Cerebellar nuclear complex (tissue), 1 donor: ENCODE results near the gene HERPUD1.
"Not testable (repeated sequence)": the region's sequence is repeated elsewhere in the genome, so short reads cannot be mapped to it uniquely, and the experiment has no call there.

ENCODE experiments used
- DNase-seq, 2 experiments: peaks; one replicate each; lab custom pipeline; 2025; lab: John Stamatoyannopoulos, UW

The HERPUD1 gene

DNA sequence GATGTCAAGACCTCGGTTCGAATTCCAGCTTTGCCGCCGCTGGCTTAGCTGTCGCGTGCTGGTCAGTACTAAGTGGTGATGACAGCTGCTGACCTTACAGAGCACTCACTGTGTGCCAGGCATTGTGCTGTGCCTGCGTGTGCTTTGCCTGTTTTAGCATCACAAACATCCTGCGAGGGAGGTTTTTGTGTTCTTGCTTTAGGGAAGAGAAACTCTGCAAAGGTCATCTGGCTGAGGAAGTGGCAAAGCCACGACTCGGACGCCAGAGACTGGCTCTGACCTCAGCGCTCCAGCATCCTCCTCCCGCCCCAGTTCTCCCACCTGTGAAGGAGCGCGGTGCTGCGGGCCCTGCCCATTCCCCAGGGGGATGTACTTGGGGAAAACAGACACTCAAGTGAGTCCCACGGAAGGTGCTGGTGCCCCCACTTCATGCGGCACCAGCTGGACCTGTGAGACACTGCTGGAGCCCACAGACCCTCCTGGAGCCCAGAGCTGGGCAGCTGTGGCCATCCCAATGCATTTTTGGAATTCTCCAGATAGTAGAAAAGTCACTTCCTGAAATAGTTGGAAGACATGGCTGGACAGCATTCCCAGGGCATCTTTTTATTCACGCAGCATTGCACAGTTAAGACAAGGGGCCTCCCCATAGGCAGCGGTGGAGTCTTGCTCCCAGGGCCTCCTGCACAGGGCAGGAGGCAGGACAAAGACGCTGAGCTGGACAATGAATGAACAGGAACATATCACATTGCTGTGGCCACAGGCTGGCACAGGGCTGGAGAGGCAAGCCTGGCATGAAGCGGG, 20.0 kb upstream of the HERPUD1 start:
- no peak for DNase-seq

GRCh38 chr16:56912746-56913708, 18.9 kb upstream of the HERPUD1 start:
- DNase-seq = no peak

DNA sequence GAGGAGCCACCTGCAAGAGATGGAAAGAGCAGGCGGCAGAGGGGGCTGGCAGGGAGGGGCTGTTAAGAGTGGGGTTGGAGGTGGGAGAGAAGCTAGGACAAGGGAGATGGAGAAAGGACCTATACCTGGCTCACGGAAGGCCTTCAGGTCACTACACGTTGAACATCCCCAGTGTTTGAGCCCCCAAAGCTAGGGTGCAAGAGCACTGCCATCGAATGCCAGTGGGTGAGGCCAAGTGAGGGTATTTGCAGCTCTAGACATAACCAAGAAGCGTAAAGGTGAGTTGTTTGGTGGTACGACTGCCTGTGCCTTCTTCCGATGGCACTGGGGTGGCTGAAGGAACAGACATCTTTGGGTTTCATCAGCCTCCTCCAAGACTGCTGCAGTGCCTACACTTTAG, 17.0 kb upstream of the HERPUD1 start:
- DNase-seq = no peak

DNA sequence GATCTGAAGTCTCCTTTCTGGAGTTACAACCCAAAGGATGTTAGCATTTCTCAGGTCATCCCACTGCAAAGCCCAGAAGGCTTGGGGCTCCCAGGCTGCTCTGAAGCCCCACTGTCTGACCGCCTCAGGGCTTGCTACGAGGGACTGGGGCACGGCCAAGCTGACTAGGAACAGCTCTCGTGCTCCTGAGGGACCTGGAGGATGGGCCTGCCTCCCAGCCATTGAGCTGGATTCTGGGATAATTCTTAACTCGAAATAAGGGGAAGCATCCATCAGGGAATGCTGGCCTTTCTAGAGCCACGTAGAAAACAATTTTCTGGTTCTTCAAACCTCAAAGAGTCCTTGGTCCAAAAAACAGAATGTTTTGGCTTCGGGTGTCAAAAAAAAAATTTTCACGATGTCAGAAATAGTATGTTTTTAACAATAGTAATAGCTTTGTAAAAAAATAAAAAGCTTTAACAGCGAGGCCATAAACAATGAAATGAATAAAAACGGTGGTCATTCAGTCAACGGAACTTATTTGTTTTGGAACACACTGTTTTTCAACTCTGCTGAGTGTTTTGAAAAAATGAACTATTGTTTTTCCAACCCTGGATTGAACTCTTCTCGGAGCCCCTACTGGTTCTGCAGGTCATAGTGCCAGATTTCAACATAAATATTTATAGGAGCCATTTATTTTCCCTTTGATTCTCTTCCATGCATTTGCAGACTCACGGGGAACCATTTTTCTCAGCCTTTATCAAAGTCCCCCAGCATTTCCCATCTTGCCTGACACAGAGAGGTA, 16.4 kb upstream of the HERPUD1 start:
- DNase-seq = no peak

DNA sequence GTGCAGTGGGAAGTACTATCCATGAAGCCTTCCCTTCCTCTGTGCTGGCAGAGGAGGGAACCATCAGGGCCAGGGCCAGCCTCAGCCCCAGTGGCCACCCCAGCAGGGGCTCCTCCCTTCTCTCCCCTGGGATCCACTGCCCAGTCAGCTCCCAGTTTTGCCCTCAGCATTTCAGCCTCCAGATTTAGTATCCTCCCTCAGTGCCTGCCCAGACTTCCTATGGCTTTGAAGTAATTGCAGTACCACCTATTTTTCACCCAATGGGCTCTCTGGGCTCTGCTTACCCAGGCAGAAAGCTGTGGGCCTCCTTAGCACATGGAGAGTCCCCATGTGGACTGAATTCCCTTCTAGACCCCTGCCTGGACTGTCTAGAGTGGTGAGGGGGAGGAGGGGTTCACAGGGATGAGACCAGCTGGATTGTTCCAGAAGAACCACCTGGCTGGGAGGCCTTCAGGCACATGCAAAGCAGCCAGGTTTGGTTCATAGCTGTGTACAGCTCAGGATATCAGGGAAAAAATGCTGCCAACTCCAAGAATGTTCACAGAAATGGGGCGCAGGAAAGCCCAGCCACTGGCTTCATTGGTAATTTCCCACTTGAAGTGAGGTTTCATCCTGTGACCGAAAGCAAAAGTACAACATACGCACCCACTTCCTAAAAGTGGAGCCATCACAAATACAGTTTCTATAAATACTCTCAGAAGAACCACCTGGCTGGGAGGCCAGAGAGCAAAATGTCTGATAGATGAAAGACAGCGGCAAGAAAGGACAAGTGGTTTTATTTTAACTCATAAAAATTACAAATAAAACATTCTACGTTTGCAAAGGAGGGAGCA, 15.2 kb upstream of the HERPUD1 start:
- DNase-seq = no peak

DNA sequence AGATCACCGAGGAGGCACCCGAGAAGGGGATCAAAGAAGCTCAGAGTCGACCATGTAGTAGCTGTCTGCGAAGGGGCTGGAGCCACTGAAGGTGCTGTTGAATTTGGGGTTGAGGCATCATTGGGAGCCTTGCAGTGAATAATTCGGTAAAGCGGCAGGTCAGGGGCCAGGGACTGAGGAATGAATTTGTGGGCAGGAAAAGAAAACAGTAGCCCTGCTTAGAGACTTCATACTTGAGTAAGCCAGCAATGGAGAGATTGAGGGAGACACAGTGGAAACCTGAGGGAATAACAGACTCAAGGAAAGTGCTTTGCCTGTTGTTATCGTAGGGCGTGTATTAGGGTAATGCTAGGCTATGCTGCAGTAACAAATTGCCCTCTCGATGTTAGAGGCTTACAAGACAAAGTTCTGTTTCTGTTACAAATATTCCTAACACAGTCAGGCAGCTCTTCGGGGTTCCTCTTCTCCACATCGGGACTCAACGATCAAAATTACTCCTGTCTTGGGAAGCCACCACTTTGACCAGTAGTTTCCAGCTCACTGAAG, 13.4 kb upstream of the HERPUD1 start:
- DNase-seq = no peak

DNA sequence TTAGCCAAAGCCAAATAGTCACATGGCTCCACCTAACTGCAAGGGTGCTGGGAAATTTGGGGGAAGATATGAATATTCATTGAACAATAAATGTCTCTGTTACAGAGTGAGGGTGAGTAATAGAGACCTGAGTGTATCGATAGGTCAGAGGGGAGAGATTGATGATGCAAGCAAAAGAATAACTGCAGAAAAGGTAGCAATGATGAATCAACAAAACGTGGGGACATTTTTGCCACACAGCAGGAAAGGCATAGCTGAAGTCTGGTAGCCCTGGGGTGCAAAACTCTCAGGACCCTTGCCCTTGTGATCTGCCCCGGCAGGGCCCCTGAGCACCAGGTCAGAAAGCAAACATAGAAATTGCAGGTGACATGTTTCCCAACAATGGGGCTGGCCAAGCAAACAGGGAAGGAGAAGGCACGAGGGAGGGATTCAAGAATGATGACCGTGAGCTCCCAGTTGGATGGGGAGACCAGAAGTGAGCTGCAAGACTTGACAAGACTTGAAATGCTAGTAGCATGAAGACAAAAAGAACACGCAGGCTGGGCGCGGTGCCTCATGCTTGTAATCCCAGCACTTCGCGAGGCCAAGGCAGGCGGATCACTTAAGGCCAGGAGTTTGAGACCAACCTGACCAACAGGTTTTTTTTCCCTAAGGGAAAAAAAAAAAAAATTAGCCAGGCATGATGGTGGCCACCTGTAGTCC, 12.7 kb upstream of the HERPUD1 start:
- no peak for DNase-seq

DNA sequence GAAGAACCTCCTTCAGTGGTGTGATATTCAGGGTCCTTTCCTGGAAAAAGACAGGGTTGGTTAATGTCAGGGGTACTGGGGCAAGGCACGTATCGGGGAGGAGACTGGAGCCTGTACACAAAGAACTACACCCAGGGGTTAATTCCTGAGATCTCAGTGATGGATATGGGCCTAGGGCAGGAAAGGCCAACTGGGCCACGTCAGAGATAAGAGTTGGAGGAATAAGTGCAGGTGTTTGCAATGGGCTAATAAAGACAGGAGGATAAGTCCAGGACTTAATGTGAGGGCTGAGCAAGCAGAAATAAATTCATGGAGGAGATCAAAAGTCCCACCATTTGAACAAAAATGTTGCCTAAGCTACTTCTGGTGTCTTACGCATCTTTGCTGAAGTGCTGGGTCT, 10.4 kb upstream of the HERPUD1 start:
- no peak for DNase-seq

DNA sequence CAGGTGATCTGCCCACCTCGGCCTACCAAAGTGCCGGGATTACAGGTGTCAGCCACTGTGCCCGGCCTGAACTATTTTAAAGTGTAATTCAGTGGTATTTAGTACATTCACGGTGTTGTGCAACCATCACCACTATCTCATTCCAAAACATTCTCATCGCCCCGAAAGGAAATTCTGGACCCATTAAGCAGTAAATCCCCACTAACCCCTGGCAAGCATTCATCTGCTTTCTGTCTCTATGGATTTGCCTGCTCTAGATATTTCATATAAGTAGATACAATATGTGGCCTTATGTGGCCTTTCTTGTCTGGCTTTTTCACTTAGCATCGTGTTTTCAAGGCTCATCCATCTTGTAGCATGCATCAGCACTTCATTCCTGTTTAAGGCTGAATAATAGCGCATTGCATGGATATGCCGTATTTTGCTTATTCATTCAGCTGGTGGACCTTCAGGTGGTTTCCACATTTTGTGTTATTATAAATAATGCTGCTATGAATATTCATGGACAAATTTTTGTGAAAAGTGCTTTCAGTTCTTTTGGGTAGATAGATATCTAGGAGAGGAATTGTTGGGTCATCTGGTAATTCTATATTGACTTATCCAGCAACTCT, 8.4 kb upstream of the HERPUD1 start:
- DNase-seq = no peak

- no peak for DNase-seq
Measured at GRCh38 chr16:56927471-56927870, 4.5 kb upstream of the HERPUD1 start.

DNA sequence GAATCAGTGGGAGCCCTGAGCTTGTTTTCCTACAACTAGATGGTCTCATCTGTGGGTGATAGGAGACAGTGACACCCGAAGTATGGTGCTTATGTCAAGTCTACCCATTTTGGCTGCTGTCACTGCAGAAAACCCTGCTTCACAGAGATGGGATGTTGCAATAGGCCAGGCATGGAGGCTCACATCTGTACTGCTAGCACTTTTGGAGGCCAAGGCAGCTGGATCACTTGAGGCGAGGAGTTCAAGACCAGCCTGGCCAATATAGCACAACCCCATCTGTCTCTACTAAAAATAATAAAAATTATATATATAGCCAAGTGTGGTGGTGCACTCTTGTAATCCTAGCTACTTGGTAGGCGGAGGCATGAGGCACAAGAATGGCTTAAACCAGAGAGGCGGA, 2.3 kb upstream of the HERPUD1 start:
- no peak for DNase-seq

DNA sequence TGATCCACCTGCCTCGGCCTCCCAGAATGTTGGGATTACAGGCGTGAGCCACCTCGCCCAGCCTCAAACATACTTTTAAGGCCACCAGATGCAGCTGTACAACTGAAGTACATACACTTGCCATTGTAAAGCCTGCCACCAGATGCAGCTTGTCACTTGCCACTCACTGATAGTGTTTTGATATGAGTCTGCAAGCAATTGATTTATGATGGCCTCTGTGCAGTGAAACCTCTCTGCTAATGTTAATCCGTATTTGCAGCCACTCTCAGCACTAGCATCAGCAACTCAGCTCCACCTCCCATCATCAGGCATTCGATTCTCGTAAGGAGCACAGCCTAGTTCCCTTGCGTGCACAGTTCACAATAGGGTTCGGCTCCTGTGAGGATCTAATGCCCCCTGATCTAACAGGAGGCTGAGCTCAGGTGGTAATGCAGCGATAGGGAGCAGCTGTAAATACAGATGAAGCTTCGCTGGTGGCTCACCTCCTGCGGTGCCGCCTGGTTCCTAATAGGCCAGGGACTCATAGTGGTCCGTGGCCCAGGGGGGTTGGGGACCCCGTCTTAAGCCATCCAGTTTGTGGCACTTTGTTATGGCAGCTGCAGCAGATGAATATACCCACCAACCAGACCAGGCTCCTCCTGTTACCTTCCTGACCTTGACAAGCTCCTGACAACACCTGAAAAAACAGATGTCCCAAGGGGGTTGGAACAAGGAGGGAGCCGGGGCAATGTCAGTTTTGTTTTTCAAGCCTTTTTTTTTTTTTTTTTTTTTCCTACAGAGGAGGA, 1.3 kb upstream of the HERPUD1 start:
- no peak for DNase-seq

- no peak for DNase-seq
Measured at GRCh38 chr16:56931271-56931891, 561 bp upstream of the HERPUD1 start.

GRCh38 chr16:56932721-56933619, 1.0 kb downstream of the HERPUD1 start:
- peak; percentile 29 to 86 for DNase-seq

DNA sequence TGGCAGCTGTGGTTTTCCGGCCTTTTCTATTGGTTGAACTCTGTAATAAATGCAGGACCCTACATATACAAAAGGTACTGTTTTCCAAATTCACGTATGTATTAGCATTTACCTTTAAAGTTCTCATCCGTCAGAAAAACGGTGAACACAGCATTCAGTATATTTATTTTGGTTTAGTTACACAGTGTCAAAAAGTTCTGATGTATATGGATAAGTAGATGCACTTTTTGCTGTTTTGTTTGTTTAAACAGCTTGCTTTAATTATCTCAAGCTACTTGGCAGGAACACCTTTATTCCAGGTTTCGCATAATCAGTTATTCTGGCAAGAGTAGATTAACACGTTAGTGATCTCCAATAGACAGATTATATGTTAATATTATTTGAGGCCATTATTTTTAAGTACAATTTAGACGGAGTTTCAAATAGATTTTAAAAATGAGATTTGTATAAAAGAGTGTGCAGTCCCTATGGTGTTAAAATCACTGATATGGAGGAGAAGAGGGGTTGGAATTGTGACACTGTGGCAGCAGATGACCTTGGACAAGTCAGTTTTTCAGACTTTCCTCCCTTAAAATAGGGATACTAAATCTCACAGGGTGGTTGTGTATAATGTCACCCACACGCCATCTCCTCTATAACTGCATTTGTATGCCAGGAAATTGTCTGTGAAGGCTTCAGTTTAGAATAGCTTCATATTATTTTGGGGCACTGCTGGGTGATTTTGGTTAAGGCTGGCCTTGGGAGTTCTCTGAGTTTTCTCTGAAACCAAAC, 2.1 kb downstream of the HERPUD1 start:
- DNase-seq = no peak

- DNase-seq = not testable (repeated sequence)
Measured at GRCh38 chr16:56934599-56935145, 2.7 kb downstream of the HERPUD1 start.
